Epithelial cell of proximal tubule (primary cell): Measurements from ENCODE around the gene FHL2. TPM values are rescaled to one million over a fixed set of nuclear protein-coding genes. Genes with fewer than 3 reads are reported as not detected.
A peak's percentile ranks its signal among the peaks of the same experiment; 100 is the strongest.

ENCODE experiments used
- DNase-seq: peaks from one replicate; pipeline ENCODE4 v3.0.0-alpha.2; 2011; ENCODE audit warnings: low read depth
- H3K4me3 ChIP-seq: 2 replicates; pipeline ENCODE4 v1.5.1; 2011; ENCODE audit warnings: low read depth, mild to moderate bottlenecking, low read length
- total RNA-seq: library from RNA; depleted of rRNA; stranded (reverse); fragments of >200 nt; gene quantifications from 2 replicates; pipeline ENCODE4 v1.2.3, GENCODE V29; 2015
- TF ChIP-seq, protein P1 (sequence below): conservative IDR thresholded peaks from 2 replicates; pipeline ENCODE4 v1.5.1; 2012; ENCODE audit warnings: low read depth, mild to moderate bottlenecking, low read length

The FHL2 gene, protein sequence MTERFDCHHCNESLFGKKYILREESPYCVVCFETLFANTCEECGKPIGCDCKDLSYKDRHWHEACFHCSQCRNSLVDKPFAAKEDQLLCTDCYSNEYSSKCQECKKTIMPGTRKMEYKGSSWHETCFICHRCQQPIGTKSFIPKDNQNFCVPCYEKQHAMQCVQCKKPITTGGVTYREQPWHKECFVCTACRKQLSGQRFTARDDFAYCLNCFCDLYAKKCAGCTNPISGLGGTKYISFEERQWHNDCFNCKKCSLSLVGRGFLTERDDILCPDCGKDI
- total RNA-seq: 237 and 326 TPM in 2 replicates

DNA sequence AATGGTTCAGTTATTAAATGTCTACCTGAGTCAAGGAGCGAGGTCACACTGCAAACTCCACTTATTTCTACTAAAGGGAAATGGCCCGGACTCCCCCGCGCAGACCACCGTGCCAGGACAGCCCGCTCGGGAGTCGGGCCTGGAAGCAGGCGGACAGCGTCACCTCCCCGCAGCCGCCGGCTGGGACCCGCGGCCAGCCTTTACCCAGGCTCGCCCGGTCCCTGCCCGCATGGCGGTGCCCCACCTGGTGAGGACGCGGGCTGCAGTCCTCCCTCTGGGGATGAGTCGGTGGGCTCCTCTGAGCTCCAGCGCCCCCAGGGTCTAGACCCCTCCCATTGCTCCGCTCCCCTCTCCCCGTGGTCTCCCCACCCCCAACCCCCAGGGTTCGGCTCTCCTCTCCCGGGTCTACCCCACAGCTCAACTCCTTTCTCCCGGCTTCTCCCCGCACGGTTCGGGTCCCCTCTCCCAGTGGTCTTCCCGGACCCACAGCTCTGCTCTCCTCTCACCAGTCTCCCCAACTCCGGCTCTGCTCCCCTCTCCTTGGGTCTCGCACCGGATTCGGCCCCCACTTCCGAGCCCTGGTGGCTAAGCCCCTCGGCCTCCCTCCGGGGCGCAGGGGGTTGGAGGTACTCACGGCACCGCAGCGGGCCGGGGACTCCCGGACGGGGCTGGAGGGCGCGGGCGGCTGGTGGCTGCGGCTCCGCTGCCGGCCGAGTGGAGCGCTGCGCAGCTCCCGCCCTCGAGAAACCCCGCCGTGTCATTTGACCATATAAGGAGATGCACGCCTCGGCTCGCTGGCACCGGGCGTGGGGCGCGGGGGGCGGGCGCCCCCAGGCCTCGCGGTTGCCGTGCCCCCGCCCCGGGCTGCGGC lies at the start of gene FHL2:
Gene FHL2 (minus strand): TSS at position 716 of the 871 bp plus-strand sequence. CDS start 12,535 bp downstream, outside the sequence.
- DNase-seq: no peak
- TF ChIP-seq, protein P1, sequence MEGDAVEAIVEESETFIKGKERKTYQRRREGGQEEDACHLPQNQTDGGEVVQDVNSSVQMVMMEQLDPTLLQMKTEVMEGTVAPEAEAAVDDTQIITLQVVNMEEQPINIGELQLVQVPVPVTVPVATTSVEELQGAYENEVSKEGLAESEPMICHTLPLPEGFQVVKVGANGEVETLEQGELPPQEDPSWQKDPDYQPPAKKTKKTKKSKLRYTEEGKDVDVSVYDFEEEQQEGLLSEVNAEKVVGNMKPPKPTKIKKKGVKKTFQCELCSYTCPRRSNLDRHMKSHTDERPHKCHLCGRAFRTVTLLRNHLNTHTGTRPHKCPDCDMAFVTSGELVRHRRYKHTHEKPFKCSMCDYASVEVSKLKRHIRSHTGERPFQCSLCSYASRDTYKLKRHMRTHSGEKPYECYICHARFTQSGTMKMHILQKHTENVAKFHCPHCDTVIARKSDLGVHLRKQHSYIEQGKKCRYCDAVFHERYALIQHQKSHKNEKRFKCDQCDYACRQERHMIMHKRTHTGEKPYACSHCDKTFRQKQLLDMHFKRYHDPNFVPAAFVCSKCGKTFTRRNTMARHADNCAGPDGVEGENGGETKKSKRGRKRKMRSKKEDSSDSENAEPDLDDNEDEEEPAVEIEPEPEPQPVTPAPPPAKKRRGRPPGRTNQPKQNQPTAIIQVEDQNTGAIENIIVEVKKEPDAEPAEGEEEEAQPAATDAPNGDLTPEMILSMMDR: peak; percentile 41
- peak within 1 kb of the TSS; percentile 98 for H3K4me3 ChIP-seq

DNA sequence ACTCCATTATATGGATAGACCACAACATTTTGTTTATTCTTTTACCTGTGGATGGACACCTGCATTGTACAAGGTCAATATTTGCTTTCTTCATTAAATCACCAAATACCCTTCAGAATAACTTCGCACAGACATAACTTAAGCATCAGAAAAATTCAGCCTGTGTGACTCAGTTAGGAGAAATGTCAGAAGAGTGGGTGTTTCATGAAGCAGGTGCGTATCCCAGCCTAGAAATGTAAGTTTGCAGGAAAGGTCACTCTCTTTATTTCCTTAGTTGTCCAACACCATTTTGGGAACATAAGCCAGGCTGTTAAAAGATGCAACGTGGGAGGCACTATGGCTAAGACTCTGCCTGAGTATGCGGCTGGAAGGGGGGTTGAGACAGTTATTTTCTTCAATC lies 48.6 kb upstream of the FHL2 start:
- H3K4me3 ChIP-seq: no peak overlapping the region
- no peak for DNase-seq
- TF ChIP-seq, protein P1: no peak

DNA sequence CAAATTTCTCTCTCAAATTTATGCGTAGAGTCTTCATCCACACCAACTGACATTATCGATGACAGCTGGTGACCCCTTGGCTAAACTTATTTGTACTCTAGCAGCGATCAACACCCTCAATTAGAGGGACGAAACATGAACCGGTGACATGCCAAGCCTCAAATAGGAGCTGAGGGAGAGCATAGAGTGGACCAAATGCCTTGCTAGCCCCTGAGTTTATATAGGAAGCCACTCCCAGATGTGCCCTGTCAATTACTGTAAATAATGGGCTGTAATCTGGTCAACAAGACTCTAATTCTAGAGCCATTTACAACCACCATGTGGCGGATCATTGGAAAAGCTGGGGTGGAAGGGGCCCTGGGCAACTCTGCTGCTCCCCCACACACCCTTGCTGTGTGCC lies 47.6 kb upstream of the FHL2 start:
- DNase-seq: no peak
- TF ChIP-seq, protein P1: no peak
- H3K4me3 ChIP-seq: no peak overlapping the region

DNA sequence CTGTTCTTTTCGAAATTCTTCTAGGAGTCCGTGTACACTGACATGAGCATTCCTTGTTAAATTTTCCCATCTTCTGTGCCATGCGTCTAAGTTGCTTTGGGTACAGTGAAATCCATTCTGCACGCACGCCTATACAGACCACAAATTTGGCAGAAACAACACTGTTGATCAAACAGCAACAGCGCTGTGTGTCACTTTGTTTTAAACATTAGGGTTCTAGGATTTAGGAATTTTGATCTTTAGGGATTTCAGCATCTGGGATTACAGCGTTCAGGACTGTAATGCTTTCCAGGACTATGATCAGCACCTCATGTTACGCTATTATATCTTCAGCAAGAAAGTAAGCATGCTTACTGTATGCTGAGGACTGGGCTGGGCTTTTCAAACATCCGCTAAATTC lies 47.1 kb upstream of the FHL2 start:
- DNase-seq: no peak
- TF ChIP-seq, protein P1: no peak
- H3K4me3 ChIP-seq: no peak overlapping the region

DNA sequence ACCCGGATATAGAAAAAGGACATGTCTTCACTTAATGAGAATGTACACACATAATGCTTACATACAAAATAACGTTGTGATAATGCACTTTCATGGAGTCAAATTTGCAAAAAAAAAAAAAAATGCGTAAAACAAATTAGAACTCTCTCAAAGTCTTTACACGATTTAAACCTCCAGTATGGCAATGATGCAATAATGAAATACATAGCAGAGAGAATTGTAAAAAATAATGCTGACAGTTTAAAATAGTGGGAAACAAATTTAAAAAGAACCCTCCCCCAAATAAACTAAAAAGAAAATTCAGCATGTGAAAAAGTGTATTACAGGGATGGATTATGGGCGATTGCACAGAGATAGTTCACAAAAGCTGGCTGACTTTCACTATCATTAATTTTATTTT lies 46.6 kb upstream of the FHL2 start:
- no peak for DNase-seq
- H3K4me3 ChIP-seq: no peak overlapping the region
- TF ChIP-seq, protein P1: no peak

DNA sequence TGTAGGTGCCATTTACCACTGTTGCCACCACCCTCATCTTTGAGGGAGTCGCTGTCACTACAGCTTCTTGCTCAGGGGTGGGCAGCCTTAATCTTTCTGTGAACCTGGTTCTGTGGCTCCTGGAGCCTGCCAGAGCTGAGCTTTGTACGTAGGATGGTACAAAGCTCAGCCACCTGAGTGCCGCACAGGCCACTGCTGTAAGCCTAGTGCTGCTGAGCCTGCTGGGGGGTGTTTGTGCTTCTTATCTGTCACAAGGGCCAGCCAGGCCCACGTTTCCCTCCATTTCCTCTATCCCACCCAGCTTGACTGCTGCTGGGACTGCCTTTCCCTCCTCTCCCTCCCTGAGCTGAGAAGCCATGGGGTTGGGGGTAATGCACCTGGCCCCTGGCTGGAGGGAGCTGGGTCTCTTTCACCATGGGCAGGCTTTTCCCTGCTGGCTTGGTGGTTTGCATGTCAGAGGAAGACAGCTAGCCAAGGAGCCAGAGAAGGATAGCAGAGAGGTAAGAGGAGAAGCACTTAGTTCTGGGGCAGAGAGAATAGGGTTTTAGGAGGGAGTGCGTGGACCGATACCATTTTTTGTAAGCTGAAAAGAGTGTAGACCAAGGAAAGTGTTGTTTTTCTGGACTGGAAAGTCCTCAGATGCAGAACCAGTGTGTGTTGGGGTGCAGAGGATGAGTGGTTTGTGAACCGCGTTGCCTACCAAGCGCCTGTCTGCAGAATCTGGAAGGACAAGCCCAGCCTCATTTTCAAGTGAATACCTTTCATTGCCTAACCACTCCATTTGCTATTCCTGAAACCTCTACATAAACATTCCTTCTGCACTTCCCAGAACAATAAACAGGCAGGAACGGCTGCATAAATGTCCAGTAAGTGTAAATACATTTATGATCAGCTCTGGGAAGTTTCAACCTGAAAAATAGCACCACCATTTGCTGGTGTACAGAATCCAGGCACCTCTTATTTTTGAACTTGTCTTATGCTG lies 45.1 kb upstream of the FHL2 start:
- TF ChIP-seq, protein P1: no peak
- H3K4me3 ChIP-seq: no peak overlapping the region
- DNase-seq: no peak
